A673 (cell line): ENCODE measurements around the gene THADA.

ENCODE experiments used
- CTCF ChIP-seq: fragments of 300-800, 200-600 bp; sonication (generic); conservative IDR thresholded peaks from 2 replicates; pipeline ENCODE4 v1.5.1; 2017; ENCODE audit warnings: low read depth, mild to moderate bottlenecking, antibody characterized with exemption, low read length, moderate library complexity, mixed read lengths
- EZH2 ChIP-seq: fragments of 200-600 bp; sonication (generic); IDR thresholded peaks from 2 replicates; pipeline ENCODE4 v1.6.1; 2017; ENCODE audit warnings: borderline replicate concordance, low read depth, mild to moderate bottlenecking, mixed read lengths, antibody characterized with exemption, low read length; ENCODE audit not compliant: poor library complexity, severe bottlenecking

GRCh38 chr2:43192744-43193651 is 402.8 kb downstream of the THADA start:
- TF ChIP-seq EZH2, result no peak
- TF ChIP-seq CTCF, result no peak
